ENCODE measurements around the gene C1QL2. TPM values are rescaled to one million over a fixed set of nuclear protein-coding genes. Genes with fewer than 3 reads are reported as not detected.

Gene C1QL2
- total RNA-seq = not detected in 2 replicates

- TF ChIP-seq CTCF (conservative IDR thresholded peaks at IDR 0.05; ENCODE audit: low read depth, low read length) = no peak
- H3K4me3 ChIP-seq (ENCODE audit: low read depth, low read length) = no peak within 1 kb of the TSS
Observed at GRCh38 chr2:119158563-119159347, at the start of gene C1QL2. Gene C1QL2 (minus strand): TSS chr2:119158751. CDS start chr2:119158269, 482 bp downstream.

GRCh38 chr2:119207447-119207846 is 48.9 kb upstream of the C1QL2 start:
- no peak for TF ChIP-seq CTCF (conservative IDR thresholded peaks at IDR 0.05; ENCODE audit: low read depth, low read length)
- no peak for DNase-seq (ENCODE audit: low read depth)
- H3K4me3 ChIP-seq (ENCODE audit: low read depth, low read length) = no peak overlapping the region

More at GRCh38 chr2:119158563-119159347, at the start of gene C1QL2:
- DNase-seq (ENCODE audit: low read depth) = no peak

- no peak for DNase-seq (ENCODE audit: low read depth)
- H3K4me3 ChIP-seq (ENCODE audit: low read depth, low read length) = no peak overlapping the region
- no peak for TF ChIP-seq CTCF (conservative IDR thresholded peaks at IDR 0.05; ENCODE audit: low read depth, low read length)
Observed at GRCh38 chr2:119206201-119206600, 47.6 kb upstream of the C1QL2 start.

- TF ChIP-seq CTCF (conservative IDR thresholded peaks at IDR 0.05; ENCODE audit: low read depth, low read length) = no peak
- DNase-seq (ENCODE audit: low read depth) = no peak
- no peak overlapping the region for H3K4me3 ChIP-seq (ENCODE audit: low read depth, low read length)
Observed at GRCh38 chr2:119205001-119205706, 46.6 kb upstream of the C1QL2 start.

- DNase-seq (ENCODE audit: low read depth) = no peak
- no peak for TF ChIP-seq CTCF (conservative IDR thresholded peaks at IDR 0.05; ENCODE audit: low read depth, low read length)
- no peak overlapping the region for H3K4me3 ChIP-seq (ENCODE audit: low read depth, low read length)
Observed at GRCh38 chr2:119204525-119204924, 46.0 kb upstream of the C1QL2 start.

GRCh38 chr2:119202610-119203310 is 44.2 kb upstream of the C1QL2 start:
- no peak for TF ChIP-seq CTCF (conservative IDR thresholded peaks at IDR 0.05; ENCODE audit: low read depth, low read length)
- DNase-seq (ENCODE audit: low read depth) = no peak
- no peak overlapping the region for H3K4me3 ChIP-seq (ENCODE audit: low read depth, low read length)

Data from epithelial cell of proximal tubule (primary cell).